ENCODE measurements around the gene FILIP1L.

- TF ChIP-seq CTCF (IDR thresholded peaks at IDR 0.05) (no peak), POLR2A (IDR thresholded peaks at IDR 0.05) (no peak)
These were observed 202.9 kb downstream of the FILIP1L start for GRCh38 chr3:99911433-99911832.

Measured in thyroid gland (tissue), 4 donors.